ENCODE results near the gene RSRC1.

Gene RSRC1

GRCh38 chr3:158434412-158435038, 324.6 kb downstream of the RSRC1 start:
- Histone ChIP-seq H3K4me3 (no peak overlapping the region), H3K27ac (no peak overlapping the region)
- DNase-seq (ENCODE audit: low spot score): no peak
- TF ChIP-seq CTCF (IDR thresholded peaks at IDR 0.05): peak; percentile 56

GRCh38 chr3:158443632-158444031, 333.7 kb downstream of the RSRC1 start:
- H3K27ac ChIP-seq: no peak overlapping the region
- TF ChIP-seq CTCF (IDR thresholded peaks at IDR 0.05): no peak
- H3K4me3 ChIP-seq: no peak overlapping the region
- no peak for DNase-seq (ENCODE audit: low spot score)

- no peak for DNase-seq (ENCODE audit: low spot score)
- no peak for TF ChIP-seq CTCF (IDR thresholded peaks at IDR 0.05)
Measured at GRCh38 chr3:158447408-158447807, 337.5 kb downstream of the RSRC1 start.

GRCh38 chr3:158451405-158452055, 341.6 kb downstream of the RSRC1 start:
- no peak overlapping the region for H3K27ac ChIP-seq
- H3K4me3 ChIP-seq: no peak overlapping the region
- no peak for TF ChIP-seq CTCF (IDR thresholded peaks at IDR 0.05)
- no peak for DNase-seq (ENCODE audit: low spot score)

More at GRCh38 chr3:158447408-158447807, 337.5 kb downstream of the RSRC1 start:
- Histone ChIP-seq H3K27ac (no peak overlapping the region), H3K4me3 (no peak overlapping the region)

GRCh38 chr3:158452334-158452733, 342.4 kb downstream of the RSRC1 start:
- Histone ChIP-seq H3K27ac (no peak overlapping the region), H3K4me3 (no peak overlapping the region)
- DNase-seq (ENCODE audit: low spot score): no peak
- no peak for TF ChIP-seq CTCF (IDR thresholded peaks at IDR 0.05)

- Histone ChIP-seq H3K27ac (no peak overlapping the region), H3K4me3 (no peak overlapping the region)
- TF ChIP-seq CTCF (IDR thresholded peaks at IDR 0.05): no peak
- no peak for DNase-seq (ENCODE audit: low spot score)
Measured at GRCh38 chr3:158453004-158453403, 343.1 kb downstream of the RSRC1 start.

- H3K4me3 ChIP-seq: no peak overlapping the region
- no peak overlapping the region for H3K27ac ChIP-seq
- TF ChIP-seq CTCF (IDR thresholded peaks at IDR 0.05): no peak
- DNase-seq (ENCODE audit: low spot score): no peak
Measured at GRCh38 chr3:158453865-158454264, 344.0 kb downstream of the RSRC1 start.
